ENCODE results near the gene MPI.

- TF ChIP-seq, protein P1, sequence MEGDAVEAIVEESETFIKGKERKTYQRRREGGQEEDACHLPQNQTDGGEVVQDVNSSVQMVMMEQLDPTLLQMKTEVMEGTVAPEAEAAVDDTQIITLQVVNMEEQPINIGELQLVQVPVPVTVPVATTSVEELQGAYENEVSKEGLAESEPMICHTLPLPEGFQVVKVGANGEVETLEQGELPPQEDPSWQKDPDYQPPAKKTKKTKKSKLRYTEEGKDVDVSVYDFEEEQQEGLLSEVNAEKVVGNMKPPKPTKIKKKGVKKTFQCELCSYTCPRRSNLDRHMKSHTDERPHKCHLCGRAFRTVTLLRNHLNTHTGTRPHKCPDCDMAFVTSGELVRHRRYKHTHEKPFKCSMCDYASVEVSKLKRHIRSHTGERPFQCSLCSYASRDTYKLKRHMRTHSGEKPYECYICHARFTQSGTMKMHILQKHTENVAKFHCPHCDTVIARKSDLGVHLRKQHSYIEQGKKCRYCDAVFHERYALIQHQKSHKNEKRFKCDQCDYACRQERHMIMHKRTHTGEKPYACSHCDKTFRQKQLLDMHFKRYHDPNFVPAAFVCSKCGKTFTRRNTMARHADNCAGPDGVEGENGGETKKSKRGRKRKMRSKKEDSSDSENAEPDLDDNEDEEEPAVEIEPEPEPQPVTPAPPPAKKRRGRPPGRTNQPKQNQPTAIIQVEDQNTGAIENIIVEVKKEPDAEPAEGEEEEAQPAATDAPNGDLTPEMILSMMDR (IDR thresholded peaks at IDR 0.05): no peak
- no peak for TF ChIP-seq POLR2A (IDR thresholded peaks at IDR 0.05)
These were observed 32.0 kb upstream of the MPI start for GRCh38 chr15:74857671-74858368.
